HG02884 (cell line): ENCODE results near the gene PRKCB.
A peak's percentile ranks its signal among the peaks of the same experiment; 100 is the strongest.

Experiments
- ATAC-seq: cut with Tn5 transposase; IDR thresholded peaks from one replicate; pipeline ENCODE4 v1.9.1; 2021; ENCODE audit warnings: mild to moderate bottlenecking, moderate library complexity; ENCODE audit not compliant: unreplicated experiment

Gene PRKCB

DNA sequence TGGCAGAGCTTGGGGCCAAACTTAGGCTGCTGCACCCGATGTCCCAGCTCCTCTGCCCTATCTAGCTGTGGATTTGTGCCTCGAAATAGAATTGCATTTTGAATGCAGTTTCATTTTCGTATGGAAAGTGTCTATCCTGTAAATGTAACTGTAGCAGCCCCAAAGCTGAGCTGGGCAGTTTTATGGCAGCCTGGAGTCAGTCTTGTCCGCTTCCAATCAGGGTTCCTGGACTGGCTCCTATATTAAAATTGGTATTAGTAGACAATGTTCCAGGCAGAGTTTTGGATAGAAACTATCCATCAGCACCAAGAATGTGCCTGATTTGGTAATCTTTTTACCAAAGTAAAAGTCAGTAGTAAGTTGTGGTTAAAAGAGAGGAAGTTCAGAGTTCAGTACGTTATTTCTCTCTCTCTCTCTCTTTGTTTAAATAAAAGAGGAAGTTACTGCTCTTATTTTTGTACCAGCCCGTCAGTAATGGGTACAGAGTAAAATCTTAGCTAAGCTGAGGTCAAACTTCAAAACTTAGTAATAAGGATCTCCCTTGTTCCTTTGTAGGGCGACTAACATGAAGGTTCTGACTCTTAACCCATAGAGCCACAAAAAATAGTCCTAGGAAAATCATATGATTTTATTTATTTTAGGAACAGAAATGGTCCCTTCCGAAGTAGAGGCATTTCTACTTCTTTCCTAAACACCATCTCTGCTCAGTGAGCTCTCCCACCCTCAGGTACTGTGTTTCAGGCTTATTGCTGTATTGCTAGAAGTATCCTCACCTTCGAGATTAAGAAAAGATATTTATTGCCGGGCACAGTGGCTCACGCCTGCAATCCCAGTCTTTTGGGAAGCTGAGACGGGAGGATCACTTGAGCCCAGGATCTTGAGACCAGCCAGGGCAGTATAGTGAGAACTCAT is 28.0 kb downstream of the PRKCB start:
- peak; percentile 75 for ATAC-seq

DNA sequence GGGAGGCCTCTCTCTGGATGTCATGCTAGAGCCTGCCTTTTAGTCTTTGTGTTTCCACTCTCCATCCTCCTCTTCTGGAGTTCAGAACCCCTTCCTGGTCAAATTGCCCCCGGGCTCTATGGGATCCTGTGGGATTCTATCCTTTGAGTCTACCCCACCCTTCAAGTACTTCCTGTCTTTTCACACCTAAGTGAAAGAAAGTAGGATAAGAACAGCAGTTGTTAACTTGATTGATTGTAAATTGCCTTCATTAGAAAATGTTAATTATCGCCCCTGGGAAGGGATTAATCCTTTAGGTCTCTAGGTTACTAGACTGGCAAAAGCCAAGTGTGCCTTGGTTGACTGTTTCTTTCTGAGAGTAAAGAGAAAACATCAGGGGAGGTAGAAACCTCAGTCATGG is 30.1 kb downstream of the PRKCB start:
- ATAC-seq, result no peak

- ATAC-seq, result no peak
Measured at GRCh38 chr16:23866621-23867020, 30.8 kb downstream of the PRKCB start.

DNA sequence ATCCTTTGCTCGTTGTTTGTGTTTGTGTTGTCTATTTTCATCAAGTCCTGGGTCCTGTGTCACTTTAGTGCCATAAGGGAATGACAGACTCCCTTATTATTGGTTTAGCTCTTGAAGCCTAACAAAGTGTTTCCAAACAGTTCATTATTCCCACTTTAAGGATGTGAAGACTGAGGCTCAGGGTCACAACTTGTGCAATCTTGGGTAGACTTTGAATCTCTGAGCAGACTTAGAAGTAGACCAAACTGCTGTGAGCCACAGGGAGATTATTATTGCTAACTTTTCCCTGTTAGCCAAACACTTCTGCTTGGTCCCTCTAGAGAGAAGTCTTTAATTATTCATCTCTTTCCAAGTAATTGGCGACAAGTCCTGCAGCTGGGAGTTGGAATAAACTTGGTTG is 31.8 kb downstream of the PRKCB start:
- ATAC-seq, result no peak

- no peak for ATAC-seq
Measured at GRCh38 chr16:23868136-23868535, 32.4 kb downstream of the PRKCB start.

DNA sequence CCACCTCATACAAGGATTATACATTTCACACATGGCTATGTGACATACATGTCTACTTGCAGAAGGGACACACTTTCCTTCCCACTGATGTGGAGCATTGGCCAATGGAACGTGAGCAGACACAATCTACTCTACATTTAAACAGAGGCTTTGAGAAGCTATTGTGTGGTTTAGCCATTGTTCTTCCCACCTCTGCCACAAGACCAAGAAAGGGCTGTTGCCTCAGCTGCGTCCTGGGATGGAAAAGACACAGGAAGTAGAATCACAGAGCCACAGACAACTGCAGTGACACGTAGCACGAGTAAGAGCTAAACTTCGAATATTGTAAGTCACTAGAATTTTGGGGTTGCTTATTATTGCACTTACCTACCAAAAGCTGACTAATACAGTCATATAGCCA is 33.3 kb downstream of the PRKCB start:
- ATAC-seq, result no peak

DNA sequence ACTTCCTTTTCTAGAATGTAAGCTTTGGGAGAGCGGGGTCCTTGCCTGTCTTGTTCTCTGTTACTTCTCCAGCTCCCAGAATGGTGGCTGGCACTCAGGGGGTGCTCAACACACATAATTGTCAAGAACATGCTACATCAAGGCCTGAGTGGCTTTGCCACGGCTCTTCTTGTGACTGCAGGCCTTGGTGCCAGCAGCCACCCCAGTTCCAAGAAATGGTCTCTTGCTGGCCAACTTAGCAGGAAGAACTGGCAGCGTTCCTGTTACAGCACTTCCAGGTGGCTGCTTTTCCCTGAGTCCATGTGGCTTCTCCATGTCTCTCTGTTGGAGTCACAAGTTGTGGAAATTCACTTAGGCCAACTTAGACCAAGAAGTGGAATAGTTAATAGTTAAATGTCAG is 36.1 kb downstream of the PRKCB start:
- no peak for ATAC-seq

GRCh38 chr16:23874613-23875294 is 39.0 kb downstream of the PRKCB start:
- no peak for ATAC-seq

DNA sequence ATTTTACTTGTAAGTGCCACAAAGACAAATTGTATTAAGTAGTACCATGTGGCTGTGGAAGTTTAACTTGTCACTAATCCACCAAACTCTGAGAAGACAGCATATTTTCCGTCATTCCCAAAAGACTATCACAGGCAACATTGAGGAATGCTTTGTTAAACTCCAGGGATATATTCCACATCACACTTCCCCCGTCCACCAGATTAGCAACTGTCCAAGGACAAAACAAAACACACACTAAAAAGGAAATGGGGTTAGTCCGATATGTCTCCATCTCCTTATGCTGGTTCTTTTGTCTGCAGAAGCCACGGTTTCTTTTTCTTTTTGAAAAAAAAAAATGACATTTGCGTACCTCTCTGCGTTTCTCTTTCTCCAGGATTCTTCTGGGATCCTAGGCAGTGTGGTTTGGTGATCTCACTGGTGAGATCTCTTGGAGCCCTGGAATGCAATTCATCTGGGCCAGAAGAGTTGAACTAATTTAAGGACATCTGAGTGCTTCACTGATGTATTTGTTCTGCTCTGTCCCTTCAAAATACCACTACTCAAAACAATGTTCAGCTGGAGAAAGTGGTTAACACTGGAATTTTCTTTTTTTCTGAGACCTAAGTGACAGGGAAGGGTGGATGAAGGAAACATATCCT is 40.6 kb downstream of the PRKCB start:
- ATAC-seq, result no peak

DNA sequence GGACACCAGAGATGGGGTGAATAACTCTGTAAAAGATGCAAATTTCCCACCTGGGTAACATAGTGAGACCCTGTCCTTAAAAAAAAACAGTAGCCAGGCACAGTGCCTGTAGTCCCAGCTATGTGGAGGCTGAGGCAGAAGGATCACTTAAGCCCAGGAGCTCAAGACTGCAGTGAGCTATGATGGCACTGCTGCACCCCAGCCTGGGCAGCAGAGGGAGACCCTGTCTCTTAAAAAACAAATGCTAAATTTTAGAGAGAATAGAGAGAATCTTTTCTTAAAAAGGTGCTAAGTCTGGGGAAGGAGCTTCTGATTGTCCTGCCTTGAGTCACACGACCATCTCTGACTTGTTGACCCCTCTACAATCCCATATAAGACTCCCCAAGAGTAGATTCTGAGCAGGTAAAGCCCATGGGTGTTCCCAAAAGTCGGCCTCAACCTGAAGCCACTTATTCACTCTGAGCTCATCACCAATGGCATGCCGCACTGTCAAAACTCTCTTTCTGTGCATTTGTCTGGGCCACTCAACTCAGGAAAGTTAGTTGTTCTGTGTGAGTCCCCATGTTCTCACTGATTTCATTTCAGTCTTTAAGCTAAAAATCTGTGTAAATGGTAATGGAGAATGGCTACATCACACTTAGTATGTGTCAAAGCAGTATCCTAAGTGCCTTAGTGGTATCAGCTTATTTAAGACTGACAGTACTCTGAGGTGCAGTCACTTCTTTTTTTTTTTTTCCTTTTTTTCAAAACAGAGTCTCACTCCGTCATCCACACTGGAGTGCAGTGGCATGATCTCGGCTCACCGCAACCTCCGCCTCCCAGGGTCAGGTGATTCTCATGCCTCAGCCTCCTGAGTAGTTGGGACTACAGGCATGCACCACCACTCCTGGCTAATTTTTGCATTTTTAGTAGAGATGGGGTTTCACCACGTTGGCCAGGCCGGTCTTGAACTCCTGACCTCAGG is 41.6 kb downstream of the PRKCB start:
- no peak for ATAC-seq

DNA sequence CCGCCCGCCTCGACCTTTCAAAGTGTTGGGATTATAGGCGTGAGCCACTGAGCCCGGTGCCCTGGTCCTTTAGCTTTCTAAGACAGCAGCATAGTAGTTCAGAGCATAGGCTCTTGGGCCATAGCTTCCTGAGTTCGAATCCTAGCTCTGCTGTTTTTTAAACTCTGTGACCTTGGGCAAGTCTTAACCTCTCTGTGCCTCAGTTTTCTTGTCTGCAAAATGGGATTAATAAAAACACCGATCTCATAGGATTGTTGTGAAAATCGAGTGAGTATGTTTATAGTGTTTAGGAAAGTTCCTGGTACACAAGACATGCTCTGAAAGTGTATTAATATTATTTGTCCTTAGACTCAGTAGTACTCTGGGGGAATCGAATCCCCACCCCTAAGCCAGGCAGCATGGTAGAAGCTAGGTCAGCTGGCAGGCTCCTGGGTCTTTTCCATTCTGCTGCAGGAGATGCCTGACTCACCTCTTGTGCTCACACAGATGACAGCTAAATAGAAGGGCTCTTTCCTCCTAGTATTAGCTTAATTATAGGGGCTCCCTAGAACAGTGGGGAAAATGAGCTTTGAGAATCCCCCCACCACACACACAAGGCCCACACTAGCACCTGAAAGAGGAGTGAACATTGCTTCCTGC is 44.1 kb downstream of the PRKCB start:
- ATAC-seq, result no peak

GRCh38 chr16:23889189-23889588 is 53.4 kb downstream of the PRKCB start:
- ATAC-seq, result no peak

DNA sequence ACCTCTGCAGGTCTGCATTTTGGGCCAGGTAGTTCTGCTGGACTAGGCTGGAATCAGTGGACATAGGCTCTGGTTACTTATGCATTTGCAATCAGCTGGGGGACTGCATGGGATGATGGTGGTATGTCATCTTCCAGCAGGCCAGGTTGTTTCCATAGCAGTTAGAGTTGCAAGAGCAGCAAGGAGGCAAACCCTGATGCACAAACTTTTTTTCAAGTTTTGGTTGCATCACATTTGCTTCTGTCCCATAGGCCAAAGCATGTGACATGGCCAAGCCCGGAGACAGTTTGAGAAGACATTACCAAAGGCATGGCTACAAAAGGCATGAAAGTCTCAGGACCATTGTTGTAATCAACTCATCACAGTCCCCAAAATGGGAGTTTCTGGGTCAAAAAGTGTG is 58.2 kb downstream of the PRKCB start:
- no peak for ATAC-seq

DNA sequence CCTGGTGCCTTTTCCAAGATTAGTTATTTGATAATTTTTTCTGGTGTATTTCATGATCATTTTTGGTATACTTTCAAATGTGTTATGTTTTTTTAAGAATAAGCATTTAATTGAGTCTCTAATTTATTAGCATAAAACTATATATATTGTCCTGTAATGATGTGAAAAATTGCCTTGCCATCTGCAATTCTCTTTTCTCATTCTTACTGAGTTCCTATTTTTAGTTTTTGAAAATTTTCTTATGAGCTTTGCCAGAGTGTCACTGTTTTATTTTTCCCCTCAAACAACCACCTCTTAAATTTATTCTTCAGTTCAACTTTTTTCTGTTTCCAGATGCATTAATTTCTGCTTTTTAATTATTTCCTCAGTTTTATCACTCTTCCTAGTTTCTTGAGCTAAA is 59.3 kb downstream of the PRKCB start:
- no peak for ATAC-seq

GRCh38 chr16:23896832-23897821 is 61.3 kb downstream of the PRKCB start:
- no peak for ATAC-seq

DNA sequence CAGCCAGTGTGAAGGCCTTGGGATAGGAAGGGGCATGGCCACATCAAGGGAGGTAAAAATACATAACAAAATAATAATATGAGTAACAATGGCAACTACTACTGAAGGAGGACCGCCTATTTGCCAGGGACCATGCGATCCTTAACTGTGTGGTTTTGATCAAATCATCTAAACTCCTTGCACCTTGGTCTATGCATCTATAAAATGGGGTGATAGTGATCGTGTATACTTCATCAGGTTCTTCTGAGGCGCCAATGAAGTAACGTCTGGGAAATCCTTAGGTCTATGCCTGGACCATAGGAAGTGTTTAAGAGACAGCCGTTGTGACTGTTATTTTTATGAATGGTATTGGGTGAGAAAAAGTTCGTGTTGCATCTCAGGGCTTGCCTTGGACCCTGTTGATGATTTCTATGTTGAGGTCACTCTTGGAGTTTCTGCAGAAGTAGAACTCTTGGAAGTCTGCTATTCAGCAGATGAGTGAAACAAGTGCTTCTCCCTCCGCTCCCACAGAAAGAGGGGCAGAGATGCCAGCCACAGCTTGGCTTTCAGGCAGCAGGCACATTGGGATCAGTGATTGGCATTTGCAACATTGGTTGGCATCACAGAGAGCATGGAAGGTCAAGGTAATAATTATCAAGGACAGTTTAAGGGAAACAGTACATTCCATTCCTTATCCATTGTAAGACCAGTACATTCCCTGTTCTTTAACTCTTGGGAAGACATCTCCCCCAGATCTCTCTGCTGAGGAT is 63.1 kb downstream of the PRKCB start:
- no peak for ATAC-seq

DNA sequence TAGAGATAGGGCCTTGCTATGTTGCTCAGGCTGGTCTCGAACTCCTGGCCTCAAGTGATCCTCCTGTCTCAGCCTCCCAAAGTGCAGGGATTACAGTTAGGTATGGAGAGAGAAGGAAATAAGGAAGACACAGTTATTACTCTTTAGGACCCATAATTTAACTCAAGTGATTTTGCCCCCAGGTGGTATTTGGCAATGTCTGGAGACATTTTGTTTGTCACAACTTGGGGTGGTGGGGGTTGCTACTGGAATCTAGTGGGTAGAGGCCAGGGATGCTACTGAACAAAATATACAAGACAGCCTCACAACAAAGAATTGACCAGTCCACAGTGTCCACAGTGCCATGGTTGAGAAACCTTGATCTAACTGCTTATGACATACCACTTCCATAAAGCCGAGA is 64.1 kb downstream of the PRKCB start:
- ATAC-seq, result no peak

GRCh38 chr16:23900480-23901177 is 64.8 kb downstream of the PRKCB start:
- no peak for ATAC-seq
